K562 (cell line): Measurements from ENCODE around the gene ERCC1. TPM values are rescaled to one million over a fixed set of nuclear protein-coding genes. Genes with fewer than 3 reads are reported as not detected.

ENCODE experiments used
- CBFB ChIP-seq: sonication (generic); formaldehyde crosslinking; IDR thresholded peaks from 2 replicates; pipeline ENCODE4 v1.4.0; 2020; ENCODE audit warnings: mild to moderate bottlenecking, missing genetic modification reagents
- CC2D1A ChIP-seq: fragments of 450-650 bp; IDR thresholded peaks from 2 replicates; pipeline ENCODE4 v1.6.1; 2017; ENCODE audit warnings: mild to moderate bottlenecking
- CEBPB ChIP-seq: fragments of 450-650 bp; IDR thresholded peaks from 2 replicates; pipeline ENCODE4 v1.6.1; 2016; ENCODE audit warnings: missing genetic modification characterization, missing compliant biosample characterization
- FOS ChIP-seq: IDR thresholded peaks from 3 replicates; pipeline ENCODE4 v1.6.1; 2011; ENCODE audit not compliant: insufficient read length; ENCODE audit errors: extremely low read depth
- FOSL1 ChIP-seq: fragments of 200-800 bp; sonication (Bioruptor generic); conservative IDR thresholded peaks from 2 replicates; pipeline ENCODE4 v1.6.1; 2016; ENCODE audit warnings: missing genetic modification characterization, missing compliant biosample characterization
- MECOM ChIP-seq: fragments of 250-450 bp; sonication (Bioruptor Pico); IDR thresholded peaks from 2 replicates; pipeline ENCODE4 v1.8.0; 2022; ENCODE audit warnings: inconsistent platforms
- NUFIP1 ChIP-seq: fragments of 450-650 bp; IDR thresholded peaks from 2 replicates; pipeline ENCODE4 v1.6.1; 2018; ENCODE audit not compliant: partially characterized antibody
- POLR2AphosphoS5 ChIP-seq: IDR thresholded peaks from 2 replicates; pipeline ENCODE4 v1.6.1; 2011; ENCODE audit warnings: mild to moderate bottlenecking, low read depth, low read length, moderate library complexity; ENCODE audit not compliant: control insufficient read depth, insufficient read depth
- RB1 ChIP-seq: fragments of 450-650 bp; IDR thresholded peaks from 2 replicates; pipeline ENCODE4 v1.6.1; 2017; ENCODE audit warnings: low read depth, mild to moderate bottlenecking
- RBBP5 ChIP-seq: fragments of 200-600 bp; sonication (generic); IDR thresholded peaks from 2 replicates; pipeline ENCODE4 v1.6.1; 2012; ENCODE audit warnings: borderline replicate concordance, mild to moderate bottlenecking, low read length, control low read depth, inconsistent platforms; ENCODE audit not compliant: insufficient read depth, poor library complexity, severe bottlenecking
- RCOR1 ChIP-seq, 2 experiments: IDR thresholded peaks; 2 replicates each; pipeline ENCODE4 v1.6.1; 2012; ENCODE audit warnings: low read depth in 2 of 2, low read length in 2 of 2, borderline replicate concordance in 1 of 2, improper control_type of control experiment in 1 of 2
- STAT6 ChIP-seq: sonication (generic); formaldehyde crosslinking; IDR thresholded peaks from 2 replicates; pipeline ENCODE4 v1.8.1; 2023; ENCODE audit warnings: mild to moderate bottlenecking, missing genetic modification reagents
- TOE1 ChIP-seq, 2 experiments: fragments of 450-650 bp in 1 of 2; sonication (generic) in 1 of 2; formaldehyde crosslinking in 1 of 2; IDR thresholded peaks; 2 replicates each; pipeline versions ENCODE4 v1.7.1 to v1.8.0; 2016 to 2022; ENCODE audit warnings: borderline replicate concordance in 2 of 2, mild to moderate bottlenecking in 2 of 2, antibody characterized with exemption in 1 of 2, inconsistent platforms in 1 of 2, low read depth in 1 of 2, missing genetic modification reagents in 1 of 2, moderate library complexity in 1 of 2
- XRCC5 ChIP-seq: fragments of 200-400 bp; formaldehyde crosslinking; IDR thresholded peaks from 2 replicates; pipeline ENCODE4 v1.6.1; 2017; ENCODE audit warnings: low read depth, mild to moderate bottlenecking, low read length
- ZBTB49 ChIP-seq: sonication (generic); formaldehyde crosslinking; IDR thresholded peaks from 2 replicates; pipeline ENCODE4 v1.8.0; 2022; ENCODE audit warnings: missing genetic modification reagents, mild to moderate bottlenecking, borderline replicate concordance
- ZSCAN29 ChIP-seq: fragments of 450-650 bp; IDR thresholded peaks from 2 replicates; pipeline ENCODE4 v1.6.1; 2017
- polyA plus RNA-seq, 8 experiments: library from polyadenylated mRNA; depleted of rRNA in 4 of 8; stranded (reverse) in 5 of 8; unstranded in 3 of 8; fragments of >200 nt; fragmentation: Nextera tagmentation in 2 of 8; fragmentation: Illumina TruSeq in 1 of 8; extraction: Ambion mirVana in 2 of 8; extraction: Trizol in 1 of 8; gene quantifications; 2 replicates each; pipeline versions ENCODE4 v1.2.1 to v1.2.3, GENCODE V29; 2011 to 2014; ENCODE audit warnings: inconsistent platforms in 1 of 8, missing spikeins in 1 of 8
- total RNA-seq, 7 experiments: library from RNA; depleted of rRNA in 6 of 7; stranded (reverse); fragments of >200 nt in 6 of 7; fragmentation: Illumina TruSeq in 2 of 7; extraction: Trizol in 2 of 7; gene quantifications; 2 replicates each; pipeline versions ENCODE4 v1.2.1 to v1.2.3, GENCODE V29; 2011 to 2021; ENCODE audit warnings: low replicate concordance in 1 of 7

The ERCC1 gene
- total and polyA plus RNA-seq, 9 of the 15 experiments (the other 6 are each of a cell fraction or from before 2014, with no cell fraction given) = 9.3 to 92.6 (median 60.0) TPM

- TF ChIP-seq NUFIP1 (no peak), TOE1 (IDR thresholded peaks at IDR 0.05; ENCODE audit: borderline replicate concordance) (peak; percentile 81), TOE1 (CRISPR knock-in tag; IDR thresholded peaks at IDR 0.05; ENCODE audit: borderline replicate concordance, low read depth) (no peak), XRCC5 (peak; percentile 73), ZBTB49 (CRISPR knock-in tag) (no peak), RB1 (no peak), RCOR1 (IDR thresholded peaks at IDR 0.05; ENCODE audit: borderline replicate concordance in 1 of 2, low read depth in 2 of 2, low read length in 2 of 2) (peak in 1 of 2 experiments; percentile 88; a peak in 2 of 4 replicates), ZSCAN29 (no peak), CBFB (no peak), FOSL1 (tag) (peak; percentile 100), STAT6 (CRISPR knock-in tag) (no peak), POLR2AphosphoS5 (peak; percentile 17; the same call in 1 of the 2 replicates), FOS (peak; percentile 67), CEBPB (tag) (no peak), MECOM (CRISPR knock-in tag) (peak; percentile 48; the same call in 1 of the 2 replicates), CC2D1A (peak; percentile 41; the same call in 1 of the 2 replicates), RBBP5 (peak; percentile 55)
Observed at GRCh38 chr19:45424191-45425058, 708 bp upstream of the ERCC1 start (continued).
